BJ (cell line): ENCODE data around the gene EXOC8. TPM values are rescaled to one million over a fixed set of nuclear protein-coding genes. Genes with fewer than 3 reads are reported as not detected.

Source experiments
- CTCF ChIA-PET: fragments of 350-600 bp; formaldehyde crosslinking; extraction: SDS; loops from one replicate; lab custom pipeline; 2021; ENCODE audit warnings: antibody characterized with exemption, inconsistent platforms; lab: Yijun Ruan, JAX
- POLR2A ChIA-PET: fragments of 300-600 bp; sonication (Branson Sonifier 250); formaldehyde crosslinking; extraction: SDS; loops from one replicate; lab custom pipeline; 2021; ENCODE audit warnings: antibody characterized with exemption; lab: Charles Lee
- DNase-seq: peaks from one replicate; pipeline ENCODE4 v3.0.0-alpha.2; 2011; ENCODE audit warnings: low read depth
- H3K27me3 ChIP-seq: 2 replicates; pipeline ENCODE4 v1.6.0; 2011; ENCODE audit warnings: low read length; ENCODE audit not compliant: control insufficient read depth, insufficient read depth
- H3K36me3 ChIP-seq: 2 replicates; pipeline ENCODE4 v1.5.1; 2011; ENCODE audit warnings: low read length; ENCODE audit not compliant: control insufficient read depth, insufficient read depth
- H3K4me3 ChIP-seq: 2 replicates; pipeline ENCODE4 v1.5.1; 2011; ENCODE audit warnings: low read depth, mild to moderate bottlenecking, control low read depth, low read length
- polyA minus RNA-seq: library from RNA; depleted of rRNA, polyadenylated mRNA; stranded (reverse); fragments of >200 nt; gene quantifications from 2 replicates; pipeline ENCODE4 v1.2.3, GENCODE V29; 2011; rRNA and poly(A)+ RNA removed
- polyA plus RNA-seq: library from polyadenylated mRNA; depleted of rRNA; stranded (reverse); fragments of >200 nt; gene quantifications from 2 replicates; pipeline ENCODE4 v1.2.3, GENCODE V29; 2011; rRNA removed
- TF ChIP-seq, protein P1 (sequence below): IDR thresholded peaks from 2 replicates; pipeline ENCODE4 v1.5.1; 2011; ENCODE audit warnings: low read depth, mild to moderate bottlenecking, control low read depth, inconsistent platforms, low read length, moderate library complexity; ENCODE audit not compliant: insufficient read depth

The EXOC8 gene, protein sequence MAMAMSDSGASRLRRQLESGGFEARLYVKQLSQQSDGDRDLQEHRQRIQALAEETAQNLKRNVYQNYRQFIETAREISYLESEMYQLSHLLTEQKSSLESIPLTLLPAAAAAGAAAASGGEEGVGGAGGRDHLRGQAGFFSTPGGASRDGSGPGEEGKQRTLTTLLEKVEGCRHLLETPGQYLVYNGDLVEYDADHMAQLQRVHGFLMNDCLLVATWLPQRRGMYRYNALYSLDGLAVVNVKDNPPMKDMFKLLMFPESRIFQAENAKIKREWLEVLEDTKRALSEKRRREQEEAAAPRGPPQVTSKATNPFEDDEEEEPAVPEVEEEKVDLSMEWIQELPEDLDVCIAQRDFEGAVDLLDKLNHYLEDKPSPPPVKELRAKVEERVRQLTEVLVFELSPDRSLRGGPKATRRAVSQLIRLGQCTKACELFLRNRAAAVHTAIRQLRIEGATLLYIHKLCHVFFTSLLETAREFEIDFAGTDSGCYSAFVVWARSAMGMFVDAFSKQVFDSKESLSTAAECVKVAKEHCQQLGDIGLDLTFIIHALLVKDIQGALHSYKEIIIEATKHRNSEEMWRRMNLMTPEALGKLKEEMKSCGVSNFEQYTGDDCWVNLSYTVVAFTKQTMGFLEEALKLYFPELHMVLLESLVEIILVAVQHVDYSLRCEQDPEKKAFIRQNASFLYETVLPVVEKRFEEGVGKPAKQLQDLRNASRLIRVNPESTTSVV
- polyA plus RNA-seq (2.7 and 4.0 TPM in 2 replicates), polyA minus RNA-seq (8.5 and 9.1 TPM in 2 replicates)

DNA sequence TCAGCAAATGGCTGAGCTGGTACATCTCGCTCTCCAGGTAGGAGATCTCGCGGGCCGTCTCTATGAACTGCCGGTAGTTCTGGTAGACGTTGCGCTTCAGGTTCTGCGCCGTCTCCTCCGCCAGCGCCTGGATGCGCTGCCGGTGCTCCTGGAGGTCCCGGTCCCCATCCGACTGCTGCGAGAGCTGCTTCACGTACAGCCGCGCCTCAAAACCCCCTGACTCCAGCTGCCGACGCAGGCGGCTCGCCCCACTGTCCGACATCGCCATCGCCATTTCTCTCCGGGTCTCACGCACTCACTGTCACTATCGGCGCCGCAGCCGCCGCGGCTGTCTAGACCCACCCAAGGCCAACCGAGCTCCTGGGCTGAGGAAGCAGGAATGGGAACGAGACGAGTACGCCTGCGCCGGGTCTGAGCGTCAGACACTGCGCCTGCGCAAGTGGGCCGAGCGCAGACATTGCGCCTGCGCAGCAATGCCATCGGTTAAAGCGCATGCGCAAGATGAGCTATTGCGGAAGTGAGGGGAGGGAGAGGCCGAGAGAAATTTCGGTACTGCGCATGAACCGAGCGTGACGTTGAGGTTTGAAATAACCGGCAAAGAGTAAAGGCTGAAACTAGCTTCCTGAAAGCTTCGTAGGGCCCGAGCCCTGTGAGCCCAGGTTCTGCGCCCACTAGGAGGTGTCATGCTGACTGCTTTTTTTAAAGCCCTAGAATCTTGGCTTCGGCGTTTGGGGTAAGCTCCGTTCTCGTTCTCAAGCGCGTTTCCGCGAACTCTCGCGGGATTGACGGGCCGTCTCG lies at the start of gene EXOC8:
Gene EXOC8 (minus strand): TSS at position 381 of the 798 bp plus-strand sequence. CDS start 107 bp downstream, at position 274.
- peak; percentile 90 for DNase-seq
- TF ChIP-seq, protein P1, sequence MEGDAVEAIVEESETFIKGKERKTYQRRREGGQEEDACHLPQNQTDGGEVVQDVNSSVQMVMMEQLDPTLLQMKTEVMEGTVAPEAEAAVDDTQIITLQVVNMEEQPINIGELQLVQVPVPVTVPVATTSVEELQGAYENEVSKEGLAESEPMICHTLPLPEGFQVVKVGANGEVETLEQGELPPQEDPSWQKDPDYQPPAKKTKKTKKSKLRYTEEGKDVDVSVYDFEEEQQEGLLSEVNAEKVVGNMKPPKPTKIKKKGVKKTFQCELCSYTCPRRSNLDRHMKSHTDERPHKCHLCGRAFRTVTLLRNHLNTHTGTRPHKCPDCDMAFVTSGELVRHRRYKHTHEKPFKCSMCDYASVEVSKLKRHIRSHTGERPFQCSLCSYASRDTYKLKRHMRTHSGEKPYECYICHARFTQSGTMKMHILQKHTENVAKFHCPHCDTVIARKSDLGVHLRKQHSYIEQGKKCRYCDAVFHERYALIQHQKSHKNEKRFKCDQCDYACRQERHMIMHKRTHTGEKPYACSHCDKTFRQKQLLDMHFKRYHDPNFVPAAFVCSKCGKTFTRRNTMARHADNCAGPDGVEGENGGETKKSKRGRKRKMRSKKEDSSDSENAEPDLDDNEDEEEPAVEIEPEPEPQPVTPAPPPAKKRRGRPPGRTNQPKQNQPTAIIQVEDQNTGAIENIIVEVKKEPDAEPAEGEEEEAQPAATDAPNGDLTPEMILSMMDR, result no peak
- ChIA-PET POLR2A (interaction anchor here (0.5 kb wide), 1 partner anchor 695 kb away, joined by 5 read pairs; the partner anchor contains the start of gene COG2), CTCF (interaction anchor here (0.8 to 2.2 kb wide), 5 partner anchors 13 to 252 kb away, joined by 3 to 8 read pairs (median 4); no protein-coding TSS in a partner anchor)
- H3K36me3 ChIP-seq, result no peaks in the 10 kb centered on the region; the same call in 1 of the 2 replicates
- H3K4me3 ChIP-seq, result peak within 1 kb of the TSS; percentile 79
- H3K27me3 ChIP-seq, result no peaks in the 10 kb centered on the region

DNA sequence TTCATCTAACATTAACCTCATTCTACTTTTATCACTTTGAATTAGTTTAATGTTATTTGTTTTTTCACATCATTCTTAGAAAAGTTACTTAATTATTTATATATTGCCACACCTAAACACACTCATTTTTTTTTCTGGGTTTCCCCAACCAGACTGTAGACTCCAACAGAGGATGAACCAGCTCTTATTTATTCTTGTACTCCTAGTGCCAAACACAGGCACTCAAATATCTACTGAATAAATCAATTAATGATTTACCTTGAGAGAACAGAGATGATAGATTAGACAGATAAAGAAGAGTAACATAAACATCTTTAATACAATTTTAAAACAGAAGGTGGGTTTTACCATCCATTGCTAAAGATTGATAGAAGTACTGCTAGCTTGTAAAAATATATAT lies 48.8 kb upstream of the EXOC8 start:
- Histone ChIP-seq H3K27me3 (no peaks in the 10 kb centered on the region), H3K36me3 (0 out of 2 replicates have a peak, but pooled peaks cover 1% of the 10 kb centered on the region), H3K4me3 (no peak overlapping the region)
- no peak for DNase-seq
- POLR2A ChIA-PET, result no interaction called here
- CTCF ChIA-PET, result interaction anchor here (1.3 kb wide), 1 partner anchor 23 kb away, joined by 3 read pairs; no protein-coding TSS in a partner anchor
- TF ChIP-seq, protein P1, result no peak

DNA sequence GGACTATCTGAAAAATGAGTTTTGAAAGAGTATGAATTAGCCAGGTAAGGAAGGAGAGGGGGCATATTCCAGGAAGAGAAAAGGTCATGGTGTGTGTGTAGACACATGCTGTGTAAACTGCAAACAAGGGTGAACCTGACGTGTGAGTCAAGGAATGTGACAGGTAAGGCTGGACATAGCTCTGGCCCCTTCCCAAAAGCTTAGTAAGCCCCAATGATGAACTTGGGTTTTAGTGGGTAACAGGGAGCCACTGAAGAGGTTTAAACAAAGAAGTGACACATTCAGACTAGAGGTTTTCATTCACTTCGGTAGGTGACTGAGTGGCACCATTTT lies 47.7 kb upstream of the EXOC8 start:
- TF ChIP-seq, protein P1, result no peak
- no peak for DNase-seq
- POLR2A ChIA-PET, result no interaction called here
- CTCF ChIA-PET, result no interaction called here
- H3K36me3 ChIP-seq, result 0 out of 2 replicates have a peak, but pooled peaks cover 1% of the 10 kb centered on the region
- H3K4me3 ChIP-seq, result no peak overlapping the region
- H3K27me3 ChIP-seq, result no peaks in the 10 kb centered on the region

DNA sequence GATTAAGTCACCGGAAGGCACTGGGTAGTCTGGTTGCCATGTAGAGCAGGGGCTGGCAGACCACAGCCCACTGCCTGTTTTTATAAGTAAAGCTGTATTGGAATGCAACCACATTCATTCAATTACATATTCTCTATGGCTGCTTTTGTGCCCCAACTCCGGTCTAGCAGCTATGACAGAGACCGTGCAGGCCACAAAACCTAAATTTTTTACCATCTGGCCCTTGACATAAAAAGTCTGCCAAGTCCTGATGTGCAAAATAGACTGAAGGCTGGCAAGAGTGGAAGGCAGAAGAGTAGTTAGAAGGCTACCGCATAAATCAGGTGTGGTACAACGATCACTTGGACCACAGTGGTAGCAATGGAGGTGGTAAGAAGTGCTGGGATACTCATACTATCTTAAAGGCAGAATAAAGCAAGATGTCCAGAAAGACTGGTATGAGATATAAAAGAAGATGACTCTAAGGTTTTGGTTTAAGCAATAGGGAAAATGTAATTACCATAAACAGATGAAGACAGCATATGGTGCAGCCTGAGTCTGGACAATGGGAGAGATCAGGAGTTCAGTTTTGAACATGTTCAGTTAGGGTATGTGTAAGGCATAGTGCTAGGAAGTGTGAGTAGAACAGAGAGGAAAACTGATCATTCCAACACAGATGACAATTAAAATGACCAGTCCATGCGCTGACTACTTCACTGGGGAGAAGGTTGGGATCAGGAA lies 47.2 kb upstream of the EXOC8 start:
- no peak for DNase-seq
- ChIA-PET POLR2A (no interaction called here), CTCF (no interaction called here)
- H3K4me3 ChIP-seq, result no peak overlapping the region
- H3K36me3 ChIP-seq, result 0 out of 2 replicates have a peak, but pooled peaks cover 1% of the 10 kb centered on the region
- no peaks in the 10 kb centered on the region for H3K27me3 ChIP-seq
- TF ChIP-seq, protein P1, result no peak
